ENCODE measurements around the gene MET. TPM values are rescaled to one million over a fixed set of nuclear protein-coding genes. Genes with fewer than 3 reads are reported as not detected.

The MET gene
- 44.4 and 46.0 TPM in 2 replicates for total RNA-seq
- long read RNA-seq, partial matches to known transcripts, result 36 of 45 reads
- long read RNA-seq, other reads (novel, unspliced or antisense), result 8 of 45 reads

GRCh38 chr7:116671681-116672595 is at the start of gene MET:
Gene MET (plus strand): TSS chr7:116672196. CDS start chr7:116699085, 26,889 bp downstream.
- peak; percentile 77 for DNase-seq (ENCODE audit: low spot score, unreplicated experiment)
- no peaks in the 10 kb centered on the region for H3K9me3 Mint-ChIP-seq (ENCODE audit: low read depth)
- H3K4me1 Mint-ChIP-seq (ENCODE audit: low read depth), result peaks cover 24% of the 10 kb centered on the region
- no peaks in the 10 kb centered on the region for H3K27me3 Mint-ChIP-seq
- H3K36me3 Mint-ChIP-seq (ENCODE audit: insufficient read depth), result no peaks in the 10 kb centered on the region
- TF ChIP-seq, protein P1, sequence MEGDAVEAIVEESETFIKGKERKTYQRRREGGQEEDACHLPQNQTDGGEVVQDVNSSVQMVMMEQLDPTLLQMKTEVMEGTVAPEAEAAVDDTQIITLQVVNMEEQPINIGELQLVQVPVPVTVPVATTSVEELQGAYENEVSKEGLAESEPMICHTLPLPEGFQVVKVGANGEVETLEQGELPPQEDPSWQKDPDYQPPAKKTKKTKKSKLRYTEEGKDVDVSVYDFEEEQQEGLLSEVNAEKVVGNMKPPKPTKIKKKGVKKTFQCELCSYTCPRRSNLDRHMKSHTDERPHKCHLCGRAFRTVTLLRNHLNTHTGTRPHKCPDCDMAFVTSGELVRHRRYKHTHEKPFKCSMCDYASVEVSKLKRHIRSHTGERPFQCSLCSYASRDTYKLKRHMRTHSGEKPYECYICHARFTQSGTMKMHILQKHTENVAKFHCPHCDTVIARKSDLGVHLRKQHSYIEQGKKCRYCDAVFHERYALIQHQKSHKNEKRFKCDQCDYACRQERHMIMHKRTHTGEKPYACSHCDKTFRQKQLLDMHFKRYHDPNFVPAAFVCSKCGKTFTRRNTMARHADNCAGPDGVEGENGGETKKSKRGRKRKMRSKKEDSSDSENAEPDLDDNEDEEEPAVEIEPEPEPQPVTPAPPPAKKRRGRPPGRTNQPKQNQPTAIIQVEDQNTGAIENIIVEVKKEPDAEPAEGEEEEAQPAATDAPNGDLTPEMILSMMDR (IDR thresholded peaks at IDR 0.05; ENCODE audit: unreplicated experiment), result peak; percentile 50
- H3K4me3 Mint-ChIP-seq (ENCODE audit: low read depth), result peak within 1 kb of the TSS; percentile 92
- H3K27ac Mint-ChIP-seq, result peak within 1 kb of the TSS; percentile 97

DNA sequence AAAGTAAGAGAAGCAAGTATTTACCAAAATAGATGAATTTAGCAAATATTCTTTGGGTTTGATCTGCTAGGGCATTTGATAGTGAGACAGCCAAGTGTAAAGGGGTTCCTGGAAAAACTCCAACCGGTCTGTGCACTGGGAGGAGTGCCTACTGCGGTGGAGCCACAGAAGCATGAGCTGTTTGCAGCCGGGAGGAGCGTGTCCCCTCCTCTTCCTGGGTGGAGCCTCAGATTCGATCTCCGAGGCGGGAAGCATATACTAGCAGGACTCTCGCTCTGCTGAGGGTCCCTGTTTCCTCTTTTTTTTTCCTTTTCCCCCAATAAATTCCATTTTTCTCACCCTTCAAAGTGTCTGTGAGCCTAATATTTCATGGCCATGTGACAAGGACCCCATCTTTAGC is 45.1 kb upstream of the MET start:
- no peaks in the 10 kb centered on the region for H3K36me3 Mint-ChIP-seq (ENCODE audit: insufficient read depth)
- TF ChIP-seq, protein P1 (IDR thresholded peaks at IDR 0.05; ENCODE audit: unreplicated experiment), result no peak
- no peak overlapping the region for H3K27ac Mint-ChIP-seq
- no peak overlapping the region for H3K4me3 Mint-ChIP-seq (ENCODE audit: low read depth)
- peaks cover 10% of the 10 kb centered on the region for H3K27me3 Mint-ChIP-seq
- no peak for DNase-seq (ENCODE audit: low spot score, unreplicated experiment)
- no peaks in the 10 kb centered on the region for H3K9me3 Mint-ChIP-seq (ENCODE audit: low read depth)
- H3K4me1 Mint-ChIP-seq (ENCODE audit: low read depth), result peaks cover 2% of the 10 kb centered on the region

DNA sequence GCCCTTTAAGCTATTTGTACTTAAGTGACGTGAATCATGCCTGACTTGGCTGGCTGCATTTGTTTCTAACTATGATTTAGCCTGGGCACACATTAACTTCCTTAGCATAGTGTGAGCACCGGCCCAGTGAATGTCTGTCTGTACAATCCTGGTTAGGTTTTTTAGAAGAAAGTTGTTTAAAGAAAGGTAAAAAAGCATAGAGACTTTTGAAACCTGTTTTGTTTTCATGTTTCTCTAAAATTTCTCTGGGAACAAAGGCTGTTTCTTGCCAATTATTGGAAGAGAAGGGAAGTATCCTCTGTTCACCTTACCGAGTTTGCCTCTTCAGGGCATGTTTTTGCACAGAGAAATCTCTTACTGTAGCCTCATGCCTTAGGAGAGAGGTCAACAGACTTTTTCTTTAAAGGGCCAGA is 42.9 kb upstream of the MET start:
- Mint-ChIP-seq H3K4me3 (ENCODE audit: low read depth) (no peak overlapping the region), H3K4me1 (ENCODE audit: low read depth) (peaks cover 2% of the 10 kb centered on the region), H3K27ac (no peak overlapping the region), H3K27me3 (peaks cover 10% of the 10 kb centered on the region), H3K36me3 (ENCODE audit: insufficient read depth) (no peaks in the 10 kb centered on the region), H3K9me3 (ENCODE audit: low read depth) (no peaks in the 10 kb centered on the region)
- DNase-seq (ENCODE audit: low spot score, unreplicated experiment), result no peak
- TF ChIP-seq, protein P1 (IDR thresholded peaks at IDR 0.05; ENCODE audit: unreplicated experiment), result no peak

DNA sequence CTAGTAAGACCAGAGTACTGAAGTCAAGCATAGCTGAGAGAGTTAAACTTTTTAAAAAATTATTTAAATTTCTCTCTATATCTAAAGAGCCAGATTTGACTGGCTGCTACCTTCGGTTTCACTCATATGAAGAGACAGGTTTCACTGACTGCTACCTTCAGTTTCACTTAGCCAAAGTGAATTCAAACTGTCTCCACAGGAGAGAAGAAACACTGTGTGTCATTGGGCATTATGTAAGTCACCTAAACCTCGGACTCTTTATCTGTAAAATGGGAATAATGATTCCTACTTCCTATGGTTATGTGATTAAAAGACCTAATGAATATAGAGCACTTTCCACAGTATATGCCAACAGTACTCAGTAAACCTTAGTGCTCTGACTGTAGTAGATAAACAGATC is 41.6 kb upstream of the MET start:
- H3K4me3 Mint-ChIP-seq (ENCODE audit: low read depth), result no peak overlapping the region
- no peaks in the 10 kb centered on the region for H3K36me3 Mint-ChIP-seq (ENCODE audit: insufficient read depth)
- DNase-seq (ENCODE audit: low spot score, unreplicated experiment), result no peak
- H3K27ac Mint-ChIP-seq, result no peak overlapping the region
- no peaks in the 10 kb centered on the region for H3K9me3 Mint-ChIP-seq (ENCODE audit: low read depth)
- peaks cover 2% of the 10 kb centered on the region for H3K4me1 Mint-ChIP-seq (ENCODE audit: low read depth)
- peaks cover 10% of the 10 kb centered on the region for H3K27me3 Mint-ChIP-seq
- TF ChIP-seq, protein P1 (IDR thresholded peaks at IDR 0.05; ENCODE audit: unreplicated experiment), result no peak

DNA sequence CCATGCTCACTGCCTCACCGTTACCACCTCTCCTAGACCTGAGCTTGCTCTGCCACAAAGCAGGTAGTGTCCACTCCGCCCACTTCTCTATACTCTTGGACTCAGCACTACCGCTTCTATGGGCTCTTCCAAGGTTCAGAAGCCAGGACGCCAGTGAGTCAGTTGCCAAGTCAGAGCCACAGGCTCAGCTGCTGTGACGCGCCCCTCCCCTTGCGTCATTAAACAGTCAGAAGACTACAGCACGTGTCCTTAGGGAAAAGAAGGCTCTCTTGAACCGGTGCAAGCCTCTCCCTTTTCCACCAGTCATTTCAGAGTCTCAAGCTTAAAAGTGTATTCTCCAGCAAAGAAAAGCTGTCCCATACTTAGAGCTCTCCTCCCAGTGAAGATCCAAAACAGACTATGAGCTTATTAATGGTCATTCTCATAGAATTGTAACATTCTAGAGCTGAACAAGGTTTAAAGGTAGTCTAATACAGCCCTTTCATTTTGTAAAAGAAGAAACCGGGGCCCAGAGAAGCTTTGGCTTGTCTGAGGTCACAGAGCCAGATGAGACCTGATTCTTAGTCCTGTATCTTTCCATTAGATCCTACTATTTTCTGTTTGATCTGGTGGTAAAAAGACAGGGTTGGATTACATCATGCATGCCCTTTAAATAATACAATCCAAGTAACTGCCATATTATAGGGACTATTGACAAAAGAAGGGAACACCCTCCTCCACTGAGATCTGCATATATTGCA is 40.9 kb upstream of the MET start:
- H3K4me1 Mint-ChIP-seq (ENCODE audit: low read depth), result peaks cover 2% of the 10 kb centered on the region
- no peak overlapping the region for H3K4me3 Mint-ChIP-seq (ENCODE audit: low read depth)
- H3K9me3 Mint-ChIP-seq (ENCODE audit: low read depth), result no peaks in the 10 kb centered on the region
- H3K36me3 Mint-ChIP-seq (ENCODE audit: insufficient read depth), result no peaks in the 10 kb centered on the region
- peaks cover 5% of the 10 kb centered on the region for H3K27me3 Mint-ChIP-seq
- TF ChIP-seq, protein P1 (IDR thresholded peaks at IDR 0.05; ENCODE audit: unreplicated experiment), result no peak
- H3K27ac Mint-ChIP-seq, result no peak overlapping the region
- DNase-seq (ENCODE audit: low spot score, unreplicated experiment), result no peak
